ENCODE measurements around the gene SF1.

The SF1 gene

DNA sequence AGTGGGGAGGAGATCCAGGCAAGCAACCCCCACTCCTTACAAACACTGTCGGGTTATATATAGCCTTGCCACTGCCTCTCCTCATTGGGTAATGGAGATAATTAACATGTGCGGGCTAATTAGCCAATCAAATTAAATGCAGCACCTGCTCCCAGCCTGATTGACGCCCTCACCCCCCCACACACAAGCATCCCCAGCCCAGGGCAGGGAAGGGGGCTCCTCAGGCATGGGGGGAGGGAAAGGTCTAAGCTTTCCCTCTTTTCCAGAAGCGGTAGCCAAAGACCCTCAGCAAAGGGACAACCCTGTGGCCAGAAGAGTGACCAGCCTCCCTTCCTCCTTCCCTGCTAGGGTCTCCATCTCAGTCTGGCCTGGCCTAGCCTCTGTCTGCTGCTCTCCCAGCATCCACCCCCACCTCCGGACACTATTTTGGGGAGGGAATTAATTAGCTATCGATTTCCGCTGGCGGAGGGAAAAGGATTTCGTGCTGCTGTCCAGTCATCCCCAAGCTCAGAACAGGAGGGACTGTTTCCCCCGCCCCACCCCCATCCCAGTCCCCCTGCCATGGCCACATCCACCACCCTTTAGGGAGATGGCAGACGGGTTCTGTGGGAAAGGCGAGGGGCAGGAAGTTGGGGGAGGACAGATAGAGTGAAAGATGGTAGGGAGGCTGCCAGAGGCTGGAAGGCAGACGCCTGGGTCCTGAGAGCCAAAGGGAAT lies 62.4 kb downstream of the SF1 start:
- no peak overlapping the region for H3K4me3 ChIP-seq (ENCODE audit: low read depth, low read length)
- ChIA-PET CTCF (interaction anchor here (1.9 to 4.3 kb wide), 2 partner anchors 27 kb away, joined by 8 to 23 read pairs; partner anchors contain the start of gene RASGRP2), POLR2A (no interaction called here)
- no peak for DNase-seq (ENCODE audit: low read depth, low spot score)
- TF ChIP-seq, protein P1, sequence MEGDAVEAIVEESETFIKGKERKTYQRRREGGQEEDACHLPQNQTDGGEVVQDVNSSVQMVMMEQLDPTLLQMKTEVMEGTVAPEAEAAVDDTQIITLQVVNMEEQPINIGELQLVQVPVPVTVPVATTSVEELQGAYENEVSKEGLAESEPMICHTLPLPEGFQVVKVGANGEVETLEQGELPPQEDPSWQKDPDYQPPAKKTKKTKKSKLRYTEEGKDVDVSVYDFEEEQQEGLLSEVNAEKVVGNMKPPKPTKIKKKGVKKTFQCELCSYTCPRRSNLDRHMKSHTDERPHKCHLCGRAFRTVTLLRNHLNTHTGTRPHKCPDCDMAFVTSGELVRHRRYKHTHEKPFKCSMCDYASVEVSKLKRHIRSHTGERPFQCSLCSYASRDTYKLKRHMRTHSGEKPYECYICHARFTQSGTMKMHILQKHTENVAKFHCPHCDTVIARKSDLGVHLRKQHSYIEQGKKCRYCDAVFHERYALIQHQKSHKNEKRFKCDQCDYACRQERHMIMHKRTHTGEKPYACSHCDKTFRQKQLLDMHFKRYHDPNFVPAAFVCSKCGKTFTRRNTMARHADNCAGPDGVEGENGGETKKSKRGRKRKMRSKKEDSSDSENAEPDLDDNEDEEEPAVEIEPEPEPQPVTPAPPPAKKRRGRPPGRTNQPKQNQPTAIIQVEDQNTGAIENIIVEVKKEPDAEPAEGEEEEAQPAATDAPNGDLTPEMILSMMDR (IDR thresholded peaks at IDR 0.05; ENCODE audit: insufficient read depth, low read length, missing control alignments) = no peak

DNA sequence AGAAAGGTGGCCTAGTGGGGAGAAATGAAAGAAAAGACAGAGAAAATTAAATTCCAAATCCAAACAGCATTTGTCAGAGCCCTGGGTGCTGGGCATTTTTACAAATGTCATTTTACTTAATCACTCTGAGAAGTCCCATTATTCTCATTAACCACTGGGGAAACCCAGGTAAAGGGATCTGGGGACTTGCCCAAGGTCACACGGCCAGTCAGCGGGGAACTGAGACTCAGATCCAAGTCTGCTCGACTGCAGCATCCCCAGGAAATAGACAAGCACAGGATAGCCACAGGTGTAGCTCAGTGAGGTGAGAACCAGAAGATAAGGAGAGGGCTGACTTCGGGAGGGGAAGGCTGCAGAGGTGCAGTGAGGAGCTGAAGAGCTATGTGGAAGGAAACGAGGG lies 63.2 kb downstream of the SF1 start:
- ChIA-PET CTCF (interaction anchor here (1.4 to 1.9 kb wide), 2 partner anchors 26 to 28 kb away, joined by 4 to 8 read pairs; partner anchors contain the start of gene RASGRP2), POLR2A (no interaction called here)
- DNase-seq (ENCODE audit: low read depth, low spot score) = no peak
- H3K4me3 ChIP-seq (ENCODE audit: low read depth, low read length) = no peak overlapping the region
- TF ChIP-seq, protein P1 (IDR thresholded peaks at IDR 0.05; ENCODE audit: insufficient read depth, low read length, missing control alignments) = no peak

DNA sequence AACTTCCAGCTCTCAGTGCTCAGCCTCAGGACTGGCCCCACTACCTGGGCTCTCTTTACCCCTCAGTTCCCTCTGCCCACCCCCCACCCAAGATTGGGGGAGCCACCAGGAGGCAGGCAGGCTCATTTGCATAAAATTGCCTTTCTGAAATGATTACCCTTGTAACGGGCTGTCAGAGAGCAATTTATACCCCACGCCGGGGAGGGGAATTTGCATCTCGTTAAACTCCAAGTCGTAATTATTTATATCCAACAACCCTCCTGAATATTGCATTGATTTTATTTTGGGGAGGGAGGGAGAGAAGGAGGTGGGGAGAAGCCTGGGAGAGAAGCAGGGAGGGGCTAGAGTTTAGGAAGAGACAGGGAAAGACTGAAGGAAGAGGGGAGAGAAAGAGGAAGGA lies 63.7 kb downstream of the SF1 start:
- no peak overlapping the region for H3K4me3 ChIP-seq (ENCODE audit: low read depth, low read length)
- DNase-seq (ENCODE audit: low read depth, low spot score) = no peak
- TF ChIP-seq, protein P1 (IDR thresholded peaks at IDR 0.05; ENCODE audit: insufficient read depth, low read length, missing control alignments) = no peak
- ChIA-PET CTCF (interaction anchor here (1.4 kb wide), 1 partner anchor 26 kb away, joined by 4 read pairs; no protein-coding TSS in a partner anchor), POLR2A (no interaction called here)
